Duodenal mucosa (tissue), 2 donors: Measurements from ENCODE around the gene ZNF420.
"Not testable (repeated sequence)": the region's sequence is repeated elsewhere in the genome, so short reads cannot be mapped to it uniquely, and the experiment has no call there.

Experiments
- H3K27ac ChIP-seq: one replicate; pipeline ENCODE4 v1.7.0; 2013; ENCODE audit warnings: low read depth, low read length
- H3K27me3 ChIP-seq, 2 donors: one replicate each; pipeline ENCODE4 v1.7.0; 2013; ENCODE audit warnings: low read length in 2 of 2, control low read depth in 1 of 2; ENCODE audit not compliant: insufficient read depth in 2 of 2, control insufficient read depth in 1 of 2
- H3K36me3 ChIP-seq, 2 donors: one replicate each; pipeline ENCODE4 v1.7.0; 2013; ENCODE audit warnings: low read length in 2 of 2, control low read depth in 1 of 2; ENCODE audit not compliant: insufficient read depth in 2 of 2, control insufficient read depth in 1 of 2
- H3K4me1 ChIP-seq, 2 donors: one replicate each; pipeline ENCODE4 v1.7.0; 2013; ENCODE audit warnings: low read length in 2 of 2, control low read depth in 1 of 2; ENCODE audit not compliant: insufficient read depth in 2 of 2, control insufficient read depth in 1 of 2
- H3K4me3 ChIP-seq, 2 donors: one replicate each; pipeline ENCODE4 v1.7.0; 2013; ENCODE audit warnings: low read length in 2 of 2, low read depth in 1 of 2
- H3K9ac ChIP-seq, 2 donors: one replicate each; pipeline ENCODE4 v1.7.0; 2013; ENCODE audit warnings: low read length in 2 of 2, low read depth in 1 of 2
- H3K9me3 ChIP-seq, 2 donors: one replicate each; pipeline ENCODE4 v1.7.0; 2013; ENCODE audit warnings: low read length in 2 of 2, control low read depth in 1 of 2; ENCODE audit not compliant: control insufficient read depth in 1 of 2

The ZNF420 gene

DNA sequence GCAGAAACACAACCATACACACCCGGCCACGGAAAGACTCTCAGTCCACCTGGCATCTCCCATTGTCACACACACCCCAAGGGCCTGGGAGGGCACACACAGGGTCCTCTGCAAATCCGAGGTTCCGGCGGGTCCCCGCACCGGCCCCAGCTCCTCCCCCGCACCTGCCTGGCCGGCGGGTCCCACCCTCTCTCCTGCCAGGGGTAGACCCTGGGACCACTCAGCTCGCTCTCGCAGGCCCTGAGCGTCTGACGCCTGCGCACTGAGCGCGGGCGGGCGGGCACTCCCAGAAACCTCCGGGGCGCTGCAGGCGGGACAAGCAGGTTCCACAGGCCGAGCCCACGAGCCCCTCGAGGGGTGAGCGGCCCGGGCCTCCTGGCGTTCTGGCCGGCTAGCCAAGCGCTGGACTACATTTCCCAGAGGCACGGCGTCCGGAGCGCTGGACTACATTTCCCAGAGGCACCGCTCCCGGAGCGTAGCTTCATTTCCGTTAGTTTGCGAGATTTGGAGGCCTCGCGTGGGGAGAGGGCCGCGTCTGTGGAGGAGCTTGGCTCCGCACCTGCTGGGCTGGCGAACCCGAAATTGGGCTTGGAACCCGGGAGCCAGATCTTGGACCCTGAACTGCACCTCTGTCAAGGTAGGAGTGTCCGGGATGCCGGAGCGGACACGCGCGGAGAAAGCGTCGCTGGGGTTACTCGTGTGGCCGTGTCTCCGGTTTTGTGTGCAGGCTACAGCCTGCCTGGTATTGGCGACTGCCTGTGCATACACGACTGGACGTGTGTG lies at the start of gene ZNF420:
ZNF420 (plus strand) TSS at position 500 of the 783 bp plus-strand sequence. CDS start 10,686 bp downstream, outside the sequence.
- Histone ChIP-seq H3K9me3 (peaks cover 15% of the 10 kb centered on the region in 2 donors), H3K27ac (peak within 1 kb of the TSS; percentile 33), H3K27me3 (no peaks in the 10 kb centered on the region)

GRCh38 chr19:37045140-37045539 lies 33.1 kb upstream of the ZNF420 start:
- Histone ChIP-seq H3K4me1 (no peaks in the 10 kb centered on the region), H3K4me3 (no peak overlapping the region), H3K36me3 (no peaks in the 10 kb centered on the region), H3K9ac (no peak overlapping the region), H3K27ac (no peak overlapping the region), H3K27me3 (no peaks in the 10 kb centered on the region), H3K9me3 (peaks cover 17 to 20% of the 10 kb centered on the region in 2 donors)

More for the DNA sequence above, at the start of gene ZNF420:
- Histone ChIP-seq H3K36me3 (peaks cover 0 to 9% of the 10 kb centered on the region in 2 donors), H3K9ac (peak within 1 kb of the TSS; percentile 60 to 81), H3K4me1 (peaks cover 14 to 16% of the 10 kb centered on the region in 2 donors), H3K4me3 (peak within 1 kb of the TSS; percentile 85 to 86)

DNA sequence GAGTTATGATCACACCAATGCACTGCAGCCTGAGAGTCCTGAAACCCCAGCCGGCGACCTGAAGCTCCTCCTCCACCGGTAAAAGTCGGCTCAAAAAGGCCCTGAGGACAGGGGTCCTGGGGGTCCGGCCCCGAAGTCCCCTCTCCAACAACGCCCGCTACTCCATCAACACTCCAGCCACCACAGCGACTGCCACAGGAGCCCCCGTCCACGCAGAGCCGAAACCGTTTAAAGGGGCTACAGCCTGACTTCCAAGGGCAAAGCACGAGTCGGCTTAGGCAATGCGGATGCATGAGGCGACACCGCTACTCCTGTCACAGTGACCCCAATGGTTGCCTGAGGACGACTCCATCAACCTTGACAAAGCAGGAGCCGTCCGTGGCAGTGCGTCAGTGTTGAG lies 22.9 kb upstream of the ZNF420 start:
- Histone ChIP-seq H3K9me3 (peaks cover 41 to 45% of the 10 kb centered on the region in 2 donors), H3K27me3 (no peaks in the 10 kb centered on the region), H3K36me3 (no peaks in the 10 kb centered on the region), H3K4me1 (no peaks in the 10 kb centered on the region), H3K27ac (no peak overlapping the region), H3K9ac (no peak overlapping the region), H3K4me3 (peak overlapping the region in 1 of 2 donors; percentile 16)

GRCh38 chr19:37056776-37057175 lies 21.5 kb upstream of the ZNF420 start:
- Histone ChIP-seq H3K9me3 (peaks cover 50 to 57% of the 10 kb centered on the region in 2 donors), H3K4me1 (no peaks in the 10 kb centered on the region), H3K27me3 (no peaks in the 10 kb centered on the region), H3K9ac (no peak overlapping the region), H3K36me3 (no peaks in the 10 kb centered on the region), H3K4me3 (no peak overlapping the region), H3K27ac (no peak overlapping the region)

DNA sequence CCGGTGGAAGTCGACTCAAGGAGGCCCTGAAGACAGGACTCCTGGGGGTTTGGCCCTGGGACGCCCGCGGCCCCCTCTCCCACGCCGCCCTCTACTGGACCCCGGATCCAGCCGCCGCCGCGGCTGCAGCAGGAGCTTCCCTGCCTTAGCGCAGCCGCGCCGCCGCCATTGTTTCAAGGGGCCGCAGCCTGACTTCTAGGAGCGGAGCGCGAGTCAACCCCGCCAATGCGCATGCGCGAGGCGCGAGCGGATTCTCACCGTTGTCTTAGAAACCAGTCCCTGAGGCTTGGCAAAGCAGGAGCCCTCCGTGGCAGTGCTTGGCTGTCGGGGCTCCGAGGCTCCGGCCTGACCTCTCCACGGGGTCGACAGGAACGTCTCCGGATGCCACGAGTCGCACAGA lies 19.1 kb upstream of the ZNF420 start:
- peaks cover 50 to 59% of the 10 kb centered on the region in 2 donors for H3K9me3 ChIP-seq
- H3K4me1 ChIP-seq = no peaks in the 10 kb centered on the region
- H3K27me3 ChIP-seq = no peaks in the 10 kb centered on the region
- H3K9ac ChIP-seq = no peak overlapping the region
- H3K4me3 ChIP-seq = peak overlapping the region in 1 of 2 donors; percentile 10
- no peaks in the 10 kb centered on the region for H3K36me3 ChIP-seq
- no peak overlapping the region for H3K27ac ChIP-seq

DNA sequence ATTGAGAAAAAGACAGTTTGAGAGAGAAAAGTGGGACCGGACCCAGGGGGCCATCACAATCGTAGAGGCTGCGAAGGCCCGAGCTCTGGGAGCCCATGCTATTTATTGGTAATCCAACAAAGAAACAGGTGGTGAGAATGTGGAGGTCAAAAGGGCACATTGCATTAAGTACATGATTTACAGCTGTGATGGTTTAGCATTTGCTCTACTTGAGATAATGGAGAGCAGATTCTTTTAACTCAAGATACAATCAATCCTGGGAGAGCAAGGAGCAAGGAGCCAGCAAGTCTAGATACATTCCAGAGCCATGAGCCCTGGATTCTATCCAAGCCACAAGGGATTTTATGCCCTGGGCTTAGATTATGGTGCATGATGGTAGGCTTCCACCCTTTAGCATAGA lies 13.3 kb upstream of the ZNF420 start:
- H3K27ac ChIP-seq, H3K9ac ChIP-seq, H3K27me3 ChIP-seq, H3K4me3 ChIP-seq, H3K4me1 ChIP-seq, H3K36me3 ChIP-seq: not testable (repeated sequence)
- peaks cover 17 to 52% of the 10 kb centered on the region in 2 donors for H3K9me3 ChIP-seq

DNA sequence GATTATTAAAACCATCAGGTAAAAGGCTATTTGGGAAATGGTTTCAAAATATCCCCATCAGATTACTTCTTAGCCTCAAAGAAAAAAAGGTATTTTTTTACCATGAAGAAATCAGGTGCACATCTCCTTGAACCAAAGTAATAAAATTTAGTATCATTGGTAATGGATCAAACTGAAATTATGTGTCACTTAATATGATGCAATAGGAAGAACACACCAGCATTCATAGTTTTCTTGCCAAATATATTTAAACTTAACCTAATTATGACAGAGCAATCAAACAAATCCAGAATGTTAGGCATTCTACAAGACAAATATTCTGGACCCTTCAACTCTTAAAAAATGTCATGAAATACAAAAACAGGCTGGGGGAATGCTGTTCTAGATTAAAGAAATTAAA lies 4.1 kb upstream of the ZNF420 start:
- Histone ChIP-seq H3K27ac (no peak overlapping the region), H3K9ac (no peak overlapping the region), H3K9me3 (peaks cover 4 to 15% of the 10 kb centered on the region in 2 donors), H3K36me3 (no peaks in the 10 kb centered on the region), H3K4me1 (peaks cover 9 to 12% of the 10 kb centered on the region in 2 donors), H3K27me3 (no peaks in the 10 kb centered on the region), H3K4me3 (no peak overlapping the region)

DNA sequence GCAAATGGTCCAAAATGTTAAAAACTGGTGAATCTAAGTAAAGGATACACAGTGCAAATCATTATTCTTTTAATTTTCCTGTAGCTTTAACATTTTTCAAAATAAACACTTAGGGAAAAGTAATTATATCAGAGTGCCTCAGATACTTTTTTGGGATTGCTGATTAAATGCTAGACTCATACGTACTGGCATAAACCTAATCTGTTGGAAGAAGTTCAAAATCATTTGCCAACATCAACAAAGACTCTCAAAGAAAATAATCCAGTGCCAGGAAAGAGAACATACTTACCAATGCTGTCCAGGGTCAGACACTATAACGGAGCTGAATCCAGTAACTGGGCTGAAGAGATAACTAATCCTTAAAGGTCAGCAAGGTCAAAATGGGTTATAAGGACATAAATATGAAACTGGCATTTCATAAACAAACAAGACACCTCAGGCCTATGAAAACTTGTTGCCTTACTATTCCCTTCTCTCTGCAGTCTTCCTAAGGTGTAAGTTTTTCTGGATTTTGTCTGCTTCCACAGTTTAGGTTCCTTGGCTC lies 3.3 kb upstream of the ZNF420 start:
- peaks cover 14 to 16% of the 10 kb centered on the region in 2 donors for H3K4me1 ChIP-seq
- peaks cover 4 to 8% of the 10 kb centered on the region in 2 donors for H3K9me3 ChIP-seq
- no peaks in the 10 kb centered on the region for H3K27me3 ChIP-seq
- no peak overlapping the region for H3K4me3 ChIP-seq
- H3K27ac ChIP-seq = no peak overlapping the region
- no peak overlapping the region for H3K9ac ChIP-seq
- H3K36me3 ChIP-seq = no peaks in the 10 kb centered on the region

- H3K4me1 ChIP-seq = peaks cover 14 to 16% of the 10 kb centered on the region in 2 donors
- H3K27ac ChIP-seq, H3K9me3 ChIP-seq, H3K4me3 ChIP-seq, H3K9ac ChIP-seq, H3K36me3 ChIP-seq, H3K27me3 ChIP-seq: not testable (repeated sequence)
Measured at GRCh38 chr19:37076524-37076923, 1.7 kb upstream of the ZNF420 start.

DNA sequence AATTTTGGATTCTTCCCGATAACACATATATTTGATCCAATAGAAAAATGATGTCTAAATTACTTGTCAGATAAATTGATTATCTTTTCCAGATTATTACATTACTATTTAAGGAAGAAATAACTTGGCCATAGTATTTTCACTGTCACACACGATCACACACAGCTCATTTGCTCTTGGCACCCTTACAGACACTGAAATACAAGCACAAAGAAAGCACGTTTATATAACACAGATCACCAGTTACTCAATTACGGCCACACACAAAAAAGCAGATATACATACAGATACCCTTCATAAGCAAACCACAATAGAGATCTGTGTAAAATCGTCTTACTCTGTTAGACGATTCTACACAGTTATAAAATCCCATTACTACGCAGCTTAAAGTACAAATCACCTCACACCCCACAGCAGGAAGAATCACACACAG lies 716 bp upstream of the ZNF420 start:
- H3K4me3 ChIP-seq = peak overlapping the region; percentile 85 to 86
- peaks cover 0 to 9% of the 10 kb centered on the region in 2 donors for H3K36me3 ChIP-seq
- H3K4me1 ChIP-seq = peaks cover 14 to 16% of the 10 kb centered on the region in 2 donors
- peak overlapping the region; percentile 33 for H3K27ac ChIP-seq
- H3K27me3 ChIP-seq = no peaks in the 10 kb centered on the region
- peaks cover 9% of the 10 kb centered on the region in 2 donors for H3K9me3 ChIP-seq
- H3K9ac ChIP-seq = peak overlapping the region; percentile 60 to 81
